RWPE2 (cell line): ENCODE results near the gene DARS1.

Source experiments
- ATAC-seq: fragments of 200-7000 bp; cut with Tn5 transposase; 3 replicates; pipeline ENCODE4 v1.9.1; 2021; ENCODE audit warnings: low read depth
- DNase-seq: peaks from one replicate; pipeline ENCODE4 v3.0.0-alpha.2; 2020; ENCODE audit warnings: low spot score
- H3K27ac ChIP-seq: fragments of 450-650 bp; 2 replicates; pipeline ENCODE4 v1.5.1; 2017; ENCODE audit warnings: mild to moderate bottlenecking; ENCODE audit not compliant: poor library complexity, severe bottlenecking
- H3K27me3 ChIP-seq: fragments of 250-450 bp; sonication (Bioruptor Pico); 2 replicates; pipeline ENCODE4 v1.5.1; 2021; ENCODE audit warnings: mild to moderate bottlenecking, moderate library complexity; ENCODE audit not compliant: insufficient read depth, poor library complexity, severe bottlenecking
- H3K36me3 ChIP-seq: fragments of 250-450 bp; sonication (Bioruptor Pico); 2 replicates; pipeline ENCODE4 v1.5.1; 2020; ENCODE audit warnings: low read depth, mild to moderate bottlenecking, moderate library complexity
- H3K4me1 ChIP-seq: fragments of 250-450 bp; sonication (Bioruptor Pico); 2 replicates; pipeline ENCODE4 v1.5.1; 2021; ENCODE audit warnings: mild to moderate bottlenecking, moderate library complexity; ENCODE audit not compliant: insufficient read depth, poor library complexity, severe bottlenecking
- H3K4me3 ChIP-seq: fragments of 250-450 bp; sonication (Bioruptor Pico); 2 replicates; pipeline ENCODE4 v1.5.1; 2021; ENCODE audit warnings: mild to moderate bottlenecking, moderate library complexity; ENCODE audit not compliant: severe bottlenecking
- H3K9me3 ChIP-seq: fragments of 250-450 bp; sonication (Bioruptor Pico); 2 replicates; pipeline ENCODE4 v1.5.1; 2021; ENCODE audit warnings: mild to moderate bottlenecking, moderate library complexity; ENCODE audit not compliant: severe bottlenecking
- TF ChIP-seq, protein P1 (sequence below): fragments of 450-650 bp; IDR thresholded peaks from one replicate; pipeline ENCODE4 v1.5.1; 2017; ENCODE audit warnings: mild to moderate bottlenecking, moderate library complexity; ENCODE audit not compliant: poor library complexity, severe bottlenecking

DARS1 gene

DNA sequence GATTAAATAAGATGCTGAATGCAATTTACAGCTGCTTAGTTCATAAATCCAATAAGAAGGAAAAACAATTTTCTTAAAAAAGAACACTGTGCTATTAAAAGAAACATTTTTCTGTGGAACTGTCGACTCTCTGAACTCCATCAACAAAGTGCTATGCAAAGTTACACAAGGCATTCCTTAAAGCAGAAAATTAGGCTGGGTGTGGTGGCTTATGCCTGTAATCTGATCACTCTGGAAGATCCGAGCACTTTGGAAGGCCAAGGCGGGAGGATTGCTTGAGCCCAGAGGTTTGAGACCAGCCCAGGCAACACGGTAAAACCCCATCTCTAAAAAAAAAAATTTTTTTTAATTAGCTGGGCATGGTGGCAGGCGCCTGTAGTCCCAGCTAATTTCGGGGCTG lies 122.2 kb downstream of the DARS1 start:
- Histone ChIP-seq H3K4me1 (no peaks in the 10 kb centered on the region), H3K27ac (no peak overlapping the region), H3K9me3 (no peaks in the 10 kb centered on the region), H3K4me3 (no peak overlapping the region), H3K36me3 (peaks cover 100% of the 10 kb centered on the region), H3K27me3 (no peaks in the 10 kb centered on the region)
- DNase-seq (no peak), ATAC-seq (no peak)
- TF ChIP-seq, protein P1, sequence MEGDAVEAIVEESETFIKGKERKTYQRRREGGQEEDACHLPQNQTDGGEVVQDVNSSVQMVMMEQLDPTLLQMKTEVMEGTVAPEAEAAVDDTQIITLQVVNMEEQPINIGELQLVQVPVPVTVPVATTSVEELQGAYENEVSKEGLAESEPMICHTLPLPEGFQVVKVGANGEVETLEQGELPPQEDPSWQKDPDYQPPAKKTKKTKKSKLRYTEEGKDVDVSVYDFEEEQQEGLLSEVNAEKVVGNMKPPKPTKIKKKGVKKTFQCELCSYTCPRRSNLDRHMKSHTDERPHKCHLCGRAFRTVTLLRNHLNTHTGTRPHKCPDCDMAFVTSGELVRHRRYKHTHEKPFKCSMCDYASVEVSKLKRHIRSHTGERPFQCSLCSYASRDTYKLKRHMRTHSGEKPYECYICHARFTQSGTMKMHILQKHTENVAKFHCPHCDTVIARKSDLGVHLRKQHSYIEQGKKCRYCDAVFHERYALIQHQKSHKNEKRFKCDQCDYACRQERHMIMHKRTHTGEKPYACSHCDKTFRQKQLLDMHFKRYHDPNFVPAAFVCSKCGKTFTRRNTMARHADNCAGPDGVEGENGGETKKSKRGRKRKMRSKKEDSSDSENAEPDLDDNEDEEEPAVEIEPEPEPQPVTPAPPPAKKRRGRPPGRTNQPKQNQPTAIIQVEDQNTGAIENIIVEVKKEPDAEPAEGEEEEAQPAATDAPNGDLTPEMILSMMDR, result no peak

DNA sequence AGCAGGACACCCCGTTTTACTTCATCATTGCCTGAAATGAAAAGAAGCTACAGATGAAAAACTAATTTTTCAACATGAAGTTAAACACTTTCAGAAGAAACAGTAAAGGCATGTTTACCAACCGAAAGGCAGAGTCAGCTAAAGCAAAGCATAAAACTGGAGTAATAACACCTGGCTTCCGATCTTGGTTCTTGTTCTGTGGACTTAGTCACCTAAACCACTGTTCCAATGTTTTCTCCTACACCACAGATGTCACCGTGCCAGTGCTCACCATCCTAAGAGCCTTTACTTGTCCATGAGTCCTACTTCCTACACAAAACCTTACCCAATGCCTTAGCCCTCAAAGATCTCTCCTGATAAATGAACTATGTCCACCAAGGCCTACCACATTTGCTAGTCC lies 122.7 kb downstream of the DARS1 start:
- Histone ChIP-seq H3K4me3 (no peak overlapping the region), H3K27me3 (no peaks in the 10 kb centered on the region), H3K36me3 (peaks cover 100% of the 10 kb centered on the region), H3K9me3 (no peaks in the 10 kb centered on the region), H3K27ac (no peak overlapping the region), H3K4me1 (no peaks in the 10 kb centered on the region)
- no peak for DNase-seq
- TF ChIP-seq, protein P1, result no peak
- no peak for ATAC-seq
